GM18511 (cell line): ENCODE data around the gene FBN1.

Source experiments
- ATAC-seq: cut with Tn5 transposase; IDR thresholded peaks from one replicate; pipeline ENCODE4 v1.9.1; 2021; ENCODE audit warnings: mild to moderate bottlenecking, moderate library complexity; ENCODE audit not compliant: unreplicated experiment

FBN1 gene

DNA sequence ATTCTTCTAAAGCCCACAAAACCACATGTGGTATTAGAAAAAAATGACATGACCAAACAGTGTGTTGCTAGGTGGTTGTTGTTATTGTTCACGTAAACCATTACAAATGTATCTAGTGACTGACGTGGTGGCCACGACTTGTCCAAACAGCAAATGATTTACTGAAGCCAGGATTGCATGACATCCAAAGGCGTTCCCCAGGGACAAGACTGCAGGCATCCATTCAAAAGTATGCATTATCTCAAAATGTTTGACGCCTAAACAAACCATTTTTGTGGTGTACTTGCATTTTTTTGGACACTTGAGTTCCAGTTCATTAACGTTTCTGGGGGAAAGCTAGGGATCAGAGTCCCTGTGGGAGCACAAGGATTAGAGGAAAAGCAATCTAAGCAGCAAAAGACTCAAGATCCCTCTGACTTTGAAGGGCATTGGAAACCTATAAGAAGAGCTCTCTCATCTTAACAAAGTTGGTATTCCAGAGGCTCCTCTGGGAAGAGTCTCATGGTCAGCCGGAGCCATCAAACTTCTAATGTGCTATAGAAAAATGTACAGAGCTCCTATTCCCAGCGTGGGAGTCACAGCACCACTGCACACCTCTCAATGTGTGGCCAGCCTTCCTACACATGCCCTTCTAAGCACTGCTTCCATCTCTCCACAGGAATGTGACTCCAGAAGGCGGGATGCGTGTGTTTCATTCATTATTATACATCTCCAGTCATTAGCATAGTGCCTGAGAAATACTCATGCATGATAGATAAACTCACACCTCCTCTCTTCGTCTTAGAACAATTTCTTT lies 62.9 kb downstream of the FBN1 start:
- no peak for ATAC-seq

DNA sequence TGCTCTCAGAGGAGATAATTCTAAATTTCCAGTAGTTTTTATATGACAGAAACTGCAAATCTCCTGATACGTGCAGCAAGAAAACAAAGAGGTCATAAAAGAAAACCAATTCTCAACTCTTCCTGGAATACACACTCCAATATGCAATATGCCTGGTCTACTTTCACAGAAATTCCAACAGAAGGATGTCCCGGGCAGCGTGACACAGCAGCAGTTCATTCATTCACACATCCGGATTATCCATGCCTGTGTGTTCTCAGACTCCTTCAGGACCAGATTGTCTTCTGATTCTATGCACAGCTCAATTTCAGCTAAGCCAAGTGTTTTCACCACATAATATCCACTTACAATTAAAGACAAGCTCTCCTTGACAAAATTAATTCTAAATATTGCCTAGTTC lies 64.3 kb downstream of the FBN1 start:
- no peak for ATAC-seq

DNA sequence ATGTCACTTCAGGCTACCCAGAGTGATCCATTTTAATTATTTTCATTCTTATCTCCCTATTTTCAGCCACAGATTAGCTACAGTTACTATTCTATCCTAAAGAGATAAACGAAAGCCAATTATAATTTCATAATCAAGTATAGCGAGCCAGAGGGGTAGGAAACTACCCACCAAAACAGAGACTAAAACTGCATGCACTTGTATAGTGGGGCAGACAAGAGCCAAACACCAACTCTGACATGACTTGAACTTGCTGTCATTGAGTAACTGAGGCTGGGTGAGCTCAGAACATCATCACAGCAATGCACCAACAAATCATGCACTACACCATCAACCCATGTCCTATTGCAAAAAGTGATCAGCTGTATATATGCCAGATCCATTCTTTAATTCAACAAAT lies 64.8 kb downstream of the FBN1 start:
- no peak for ATAC-seq

DNA sequence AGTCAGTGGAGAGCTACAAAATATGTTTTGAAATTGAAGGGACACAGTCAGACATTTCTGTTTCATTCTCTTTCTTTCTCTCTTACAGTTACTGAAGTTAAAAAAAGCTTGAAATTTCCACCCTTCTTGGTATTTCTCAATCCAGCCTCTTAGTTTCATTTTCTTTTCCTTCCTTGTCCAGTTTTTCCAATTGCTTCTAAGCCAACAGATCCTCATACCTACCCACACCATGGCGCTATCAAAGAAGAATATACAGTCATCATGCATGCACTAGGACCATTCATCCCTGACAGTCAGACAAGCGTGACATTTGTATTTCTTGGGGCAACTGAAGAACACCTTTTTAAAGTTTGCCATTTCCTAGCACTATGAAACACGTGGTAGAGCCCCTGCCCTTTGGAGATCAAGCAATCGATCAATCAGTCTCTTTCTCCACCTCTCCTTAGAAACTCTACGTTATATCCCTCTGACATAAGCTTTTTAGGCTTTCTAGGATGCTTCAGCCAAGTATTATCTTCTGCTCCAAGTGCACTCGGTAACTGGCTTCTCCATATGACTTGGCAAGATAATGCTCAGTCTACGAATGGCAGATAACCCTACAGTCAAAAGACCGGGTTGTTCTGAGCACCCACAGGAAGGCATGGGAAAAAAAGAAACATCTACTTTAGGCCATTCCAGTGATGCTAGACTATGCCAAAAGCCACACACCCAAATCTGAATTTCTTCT lies 65.4 kb downstream of the FBN1 start:
- no peak for ATAC-seq

DNA sequence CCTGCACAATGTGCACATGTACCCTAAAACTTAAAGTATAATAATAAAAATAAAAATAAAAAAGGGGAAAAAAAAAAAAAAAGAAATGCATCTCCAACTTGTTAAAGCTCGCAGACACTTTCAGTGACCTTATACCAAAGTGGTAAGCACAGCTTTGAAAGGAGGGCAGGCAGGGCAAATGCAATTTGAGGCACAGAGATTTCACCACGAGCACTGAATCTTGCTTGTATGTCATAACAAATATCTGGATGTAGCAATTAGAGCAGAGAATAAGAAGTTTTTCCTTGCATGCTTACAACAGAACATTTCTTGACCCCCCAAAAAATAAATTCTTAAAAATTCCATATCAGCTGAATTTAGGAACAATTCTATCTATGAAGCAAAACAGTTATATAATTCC lies 66.5 kb downstream of the FBN1 start:
- no peak for ATAC-seq

DNA sequence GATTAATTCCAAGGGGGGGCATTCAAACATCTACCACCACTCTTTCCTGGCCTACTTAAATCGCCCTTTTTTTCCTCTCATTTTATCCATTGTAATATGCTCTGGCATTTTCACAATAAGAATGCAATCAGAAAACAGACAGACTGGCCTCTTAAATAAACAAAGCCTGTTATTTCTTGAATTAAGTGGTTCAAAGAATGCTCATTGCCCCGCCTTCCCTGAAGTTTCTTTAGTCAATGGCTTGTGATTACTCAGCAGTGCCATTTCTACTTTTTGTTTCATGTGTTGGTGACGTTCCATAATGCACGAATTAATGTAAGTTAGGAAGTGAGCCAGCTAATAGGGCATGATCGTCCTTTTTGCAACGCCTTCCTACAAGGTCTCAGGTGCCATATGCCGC lies 68.0 kb downstream of the FBN1 start:
- ATAC-seq = no peak

DNA sequence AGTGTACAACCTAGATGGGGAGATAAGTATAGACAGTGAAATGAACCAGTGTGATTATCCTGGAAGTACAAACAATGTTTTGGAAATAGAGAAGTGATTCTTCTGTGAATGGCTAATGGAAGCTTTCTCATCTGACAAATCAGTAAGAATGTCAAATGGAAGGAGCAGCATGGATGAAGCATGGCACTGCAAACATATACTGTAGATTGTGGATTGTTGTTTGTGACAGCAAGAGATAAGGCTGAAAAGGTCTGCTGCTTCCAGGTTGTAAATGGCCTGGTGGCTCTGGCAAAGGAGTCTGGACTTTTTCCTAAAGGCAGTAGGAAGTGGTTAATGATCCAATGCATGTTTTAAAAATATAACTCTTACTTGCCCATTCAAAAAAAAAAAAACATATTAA lies 71.3 kb downstream of the FBN1 start:
- no peak for ATAC-seq

DNA sequence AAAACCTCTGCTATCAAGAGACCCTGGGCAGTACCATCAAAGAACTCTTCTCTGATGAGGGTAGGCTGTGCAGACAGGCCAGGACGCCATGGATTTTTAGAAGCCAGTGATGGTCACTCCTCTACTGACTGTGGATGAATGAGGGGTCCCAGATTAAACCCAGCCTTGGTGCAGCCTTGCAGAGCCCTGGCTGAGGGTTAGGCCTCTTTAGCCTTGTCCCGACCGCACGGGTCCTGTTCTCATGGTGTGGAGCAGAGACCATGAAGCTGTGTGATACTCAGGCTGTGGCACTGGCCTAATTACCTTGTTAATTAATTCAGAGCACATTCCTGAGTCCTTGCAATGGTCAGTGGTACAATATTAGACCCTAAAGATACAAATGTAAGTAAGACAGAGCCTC lies 71.7 kb downstream of the FBN1 start:
- ATAC-seq = no peak

DNA sequence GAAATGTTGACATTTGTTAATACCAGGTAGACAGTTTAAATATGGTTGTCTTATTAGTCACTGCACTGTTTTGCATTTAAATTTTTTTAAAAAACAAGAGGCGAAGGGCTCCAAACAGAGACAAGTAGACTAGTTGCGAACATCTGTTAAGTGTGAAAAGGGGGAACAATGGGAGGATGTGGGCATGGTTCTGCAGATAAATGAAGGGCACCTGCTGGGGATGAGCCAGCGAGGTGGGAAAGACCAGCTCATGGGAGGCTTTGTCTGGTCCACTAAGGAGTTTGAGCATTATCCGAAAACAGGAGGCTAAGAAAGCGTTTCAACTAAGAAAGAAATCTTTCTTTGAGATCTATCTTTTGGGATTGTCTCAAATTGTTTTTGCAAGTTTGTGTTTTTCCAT lies 72.7 kb downstream of the FBN1 start:
- no peak for ATAC-seq

DNA sequence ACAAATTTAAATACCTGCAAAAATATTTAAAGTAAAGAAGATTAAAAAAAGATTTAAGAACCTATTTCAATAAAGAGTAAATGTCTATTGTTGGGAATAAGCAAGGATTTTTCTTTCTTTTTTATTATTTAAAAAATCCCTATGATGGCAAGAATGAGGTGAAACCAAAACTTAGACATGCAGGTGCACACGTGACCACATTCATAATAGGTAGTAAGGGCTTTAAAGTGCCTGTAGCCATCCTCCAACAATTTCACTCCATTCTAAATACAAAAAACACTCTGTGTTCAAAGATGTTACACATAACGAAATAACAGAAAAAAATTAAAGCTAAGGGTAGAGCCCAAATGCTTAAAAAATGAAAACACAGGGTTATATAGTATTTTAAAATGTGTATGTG lies 74.0 kb downstream of the FBN1 start:
- ATAC-seq = no peak

- no peak for ATAC-seq
Observed at GRCh38 chr15:48570822-48571221, 74.7 kb downstream of the FBN1 start.

GRCh38 chr15:48569591-48570302 lies 75.8 kb downstream of the FBN1 start:
- ATAC-seq = peak; percentile 79

- ATAC-seq = no peak
Observed at GRCh38 chr15:48566668-48567067, 78.8 kb downstream of the FBN1 start.

GRCh38 chr15:48565560-48566482 lies 79.7 kb downstream of the FBN1 start:
- ATAC-seq = no peak

- no peak for ATAC-seq
Observed at GRCh38 chr15:48564690-48565089, 80.8 kb downstream of the FBN1 start.

DNA sequence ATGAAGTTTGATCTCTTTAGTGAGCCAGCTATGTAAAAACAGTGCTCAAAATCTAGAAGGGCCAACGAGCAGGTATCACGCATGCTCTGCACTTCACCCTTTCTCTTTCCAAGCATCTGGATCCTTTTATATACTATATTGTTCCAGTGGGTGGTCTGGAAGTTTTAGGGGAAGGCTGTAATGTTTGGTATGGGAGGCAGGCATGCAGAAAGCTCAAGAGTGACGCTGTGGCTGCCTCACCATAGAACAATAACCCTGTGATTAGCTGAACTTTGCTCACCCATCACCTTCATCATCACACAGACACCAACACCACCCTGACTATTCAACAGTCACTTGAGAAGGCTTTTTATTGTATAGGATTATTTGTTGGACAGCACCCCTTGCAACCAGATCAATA lies 81.6 kb downstream of the FBN1 start:
- ATAC-seq = no peak

DNA sequence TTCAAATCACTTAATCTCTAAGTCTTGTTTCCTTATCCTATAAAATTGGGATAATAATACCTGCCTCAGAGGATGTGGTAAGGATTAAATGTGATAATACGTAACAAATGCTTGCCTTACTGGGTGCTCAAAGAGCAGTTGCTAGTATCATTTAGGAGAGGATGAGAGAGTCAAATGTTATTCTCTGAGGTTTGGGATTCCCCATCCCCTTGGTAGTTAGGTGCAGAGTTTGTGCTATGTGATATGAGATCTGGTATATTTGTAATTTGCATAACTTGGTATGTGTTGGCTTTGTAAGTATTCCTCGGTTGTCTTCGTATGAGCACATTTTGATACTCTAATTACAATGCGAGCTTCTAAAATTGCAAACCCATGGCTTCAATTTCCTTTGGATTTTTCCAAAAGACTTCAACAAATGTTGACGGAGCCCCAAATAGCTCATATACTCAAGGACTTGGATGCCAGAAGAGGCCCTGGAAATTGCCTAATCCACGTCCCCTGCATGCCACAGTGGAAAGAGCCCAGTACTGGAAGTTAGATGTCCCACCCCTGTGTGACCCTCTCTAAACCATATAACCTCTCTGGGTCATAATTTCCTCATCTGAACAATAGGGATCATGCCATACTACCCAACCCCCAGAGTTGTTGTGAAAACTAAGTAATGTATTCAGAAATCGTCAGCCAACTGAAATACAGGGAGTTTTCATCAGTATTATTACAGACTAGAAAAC lies 85.0 kb downstream of the FBN1 start:
- ATAC-seq = no peak

DNA sequence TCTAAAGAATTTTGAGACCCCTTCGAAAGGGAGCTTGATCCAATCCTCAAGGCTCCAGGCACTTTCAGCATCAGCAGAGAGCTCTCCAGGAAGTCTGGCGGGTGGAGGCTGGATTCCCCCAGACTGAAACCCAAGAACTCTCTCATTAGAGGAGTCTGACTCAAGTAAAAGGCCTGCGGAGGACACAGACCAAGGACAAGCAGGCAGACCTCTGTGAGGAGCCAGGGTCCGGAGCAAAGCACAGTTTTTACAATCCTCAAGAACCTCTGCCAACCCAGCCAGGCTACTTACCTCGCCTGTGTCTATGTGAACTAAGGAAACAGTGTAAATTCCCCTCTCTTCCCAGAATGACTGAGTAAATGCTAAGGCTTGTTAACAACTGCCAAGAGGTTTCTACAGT lies 86.2 kb downstream of the FBN1 start:
- ATAC-seq = no peak

DNA sequence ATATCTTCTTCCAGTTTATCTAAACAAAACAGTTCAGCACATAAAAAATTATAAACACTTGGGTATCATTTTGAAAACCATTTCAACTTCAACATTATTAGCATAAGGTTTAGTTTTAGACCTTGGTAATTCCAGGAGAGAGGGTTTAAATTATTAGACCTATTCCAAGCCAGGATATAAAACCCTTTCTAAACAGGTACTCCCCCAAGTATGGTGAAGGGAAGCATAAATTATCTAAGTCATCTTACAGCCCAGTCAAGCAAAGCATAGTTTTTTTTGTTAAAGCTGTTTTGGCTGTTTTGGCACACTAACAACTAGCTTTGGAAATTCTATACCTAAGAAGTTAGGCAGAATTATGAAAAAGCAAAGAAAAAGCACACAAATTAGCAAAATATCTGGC lies 87.3 kb downstream of the FBN1 start:
- ATAC-seq = no peak

GRCh38 chr15:48557335-48557734 lies 88.2 kb downstream of the FBN1 start:
- no peak for ATAC-seq
